ENCODE results near the gene ST7L. TPM values are rescaled to one million over a fixed set of nuclear protein-coding genes. Genes with fewer than 3 reads are reported as not detected.

ST7L gene
- total RNA-seq, 4 donors from 2014 or later = 18.2 to 34.1 (median 19.9) TPM

DNA sequence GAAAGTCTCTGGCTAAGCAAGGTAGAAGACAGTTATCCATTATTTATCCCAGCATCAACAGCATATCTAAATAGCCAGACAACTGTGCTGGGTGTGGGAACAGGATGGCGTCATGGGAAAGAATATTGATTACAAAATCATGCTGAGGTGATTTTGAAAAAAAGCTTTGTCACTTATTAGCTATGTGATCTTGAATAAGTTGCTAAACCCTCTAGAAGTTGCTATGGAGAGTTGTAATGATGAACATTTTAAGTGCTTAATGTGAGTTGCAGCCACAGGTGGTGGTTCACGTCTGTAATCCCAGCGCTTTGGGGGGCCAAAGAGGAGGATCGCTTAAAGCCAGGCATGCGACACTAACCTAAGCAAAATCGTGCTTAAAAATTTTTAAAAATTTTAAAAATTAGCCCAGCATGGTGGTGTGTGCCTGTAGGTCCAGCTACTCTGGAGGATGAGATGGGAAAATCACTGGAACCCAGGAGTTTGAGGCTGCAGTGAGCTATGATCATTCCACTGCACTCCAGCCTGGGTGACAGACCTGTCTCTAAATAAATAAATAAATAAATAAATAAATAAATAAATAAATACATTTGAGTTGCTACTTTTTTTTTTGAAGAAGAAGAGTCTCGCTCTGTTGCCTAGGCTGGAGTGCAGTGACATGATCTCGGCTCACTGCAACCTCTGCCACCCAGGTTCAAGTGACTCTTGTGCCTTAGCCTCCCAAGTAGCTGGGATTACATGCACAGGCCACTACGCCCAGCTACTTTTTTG, 76.6 kb downstream of the ST7L start:
- 86 to 92% methylated on average over 9 of the region's 9 CpGs for WGBS, 2 donors (ENCODE audit: low coverage in 1 of 2)
- ATAC-seq = no peak
- H3K4me1 ChIP-seq = peaks cover 0 to 15% (median 0%) of the 10 kb centered on the region in 3 donors
- no peaks in the 10 kb centered on the region for H3K9me3 ChIP-seq
- TF ChIP-seq EP300 (IDR thresholded peaks at IDR 0.05) (no peak), POLR2AphosphoS5 (IDR thresholded peaks at IDR 0.05) (no peak), POLR2A (IDR thresholded peaks at IDR 0.05) (no peak)
- peaks cover 0 to 63% of the 10 kb centered on the region in 2 donors for H3K36me3 ChIP-seq
- no peaks in the 10 kb centered on the region for H3K27me3 ChIP-seq
- no peak overlapping the region for H3K27ac ChIP-seq
- no peak overlapping the region for H3K4me3 ChIP-seq

DNA sequence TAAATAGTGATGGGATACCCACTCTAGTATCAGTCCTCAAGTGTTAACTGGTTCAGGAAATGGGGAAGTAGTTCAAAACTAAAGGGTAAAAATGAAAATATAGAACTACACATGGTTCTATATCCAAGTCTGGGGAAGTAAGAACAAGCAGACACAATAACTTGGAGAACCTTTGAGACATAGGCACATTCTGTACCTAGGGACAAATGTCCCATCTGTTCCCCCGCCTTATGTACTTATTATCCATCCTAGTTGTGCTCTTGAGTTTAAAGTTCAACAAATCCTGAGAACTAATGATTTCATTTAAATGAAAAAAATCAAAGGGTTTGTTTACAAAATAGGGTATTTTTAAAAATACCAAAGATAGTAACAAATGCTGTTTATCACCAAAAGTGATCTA, 77.6 kb downstream of the ST7L start:
- no peak overlapping the region for H3K27ac ChIP-seq
- WGBS, 2 donors (ENCODE audit: low coverage in 1 of 2) = 32 to 100% methylated on average over 1 of the region's 1 CpG
- TF ChIP-seq POLR2A (IDR thresholded peaks at IDR 0.05) = no peak
- TF ChIP-seq, protein P1, sequence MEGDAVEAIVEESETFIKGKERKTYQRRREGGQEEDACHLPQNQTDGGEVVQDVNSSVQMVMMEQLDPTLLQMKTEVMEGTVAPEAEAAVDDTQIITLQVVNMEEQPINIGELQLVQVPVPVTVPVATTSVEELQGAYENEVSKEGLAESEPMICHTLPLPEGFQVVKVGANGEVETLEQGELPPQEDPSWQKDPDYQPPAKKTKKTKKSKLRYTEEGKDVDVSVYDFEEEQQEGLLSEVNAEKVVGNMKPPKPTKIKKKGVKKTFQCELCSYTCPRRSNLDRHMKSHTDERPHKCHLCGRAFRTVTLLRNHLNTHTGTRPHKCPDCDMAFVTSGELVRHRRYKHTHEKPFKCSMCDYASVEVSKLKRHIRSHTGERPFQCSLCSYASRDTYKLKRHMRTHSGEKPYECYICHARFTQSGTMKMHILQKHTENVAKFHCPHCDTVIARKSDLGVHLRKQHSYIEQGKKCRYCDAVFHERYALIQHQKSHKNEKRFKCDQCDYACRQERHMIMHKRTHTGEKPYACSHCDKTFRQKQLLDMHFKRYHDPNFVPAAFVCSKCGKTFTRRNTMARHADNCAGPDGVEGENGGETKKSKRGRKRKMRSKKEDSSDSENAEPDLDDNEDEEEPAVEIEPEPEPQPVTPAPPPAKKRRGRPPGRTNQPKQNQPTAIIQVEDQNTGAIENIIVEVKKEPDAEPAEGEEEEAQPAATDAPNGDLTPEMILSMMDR (IDR thresholded peaks at IDR 0.05) = no peak
- no peak for TF ChIP-seq EP300 (IDR thresholded peaks at IDR 0.05)
- TF ChIP-seq POLR2AphosphoS5 (IDR thresholded peaks at IDR 0.05) = no peak
- H3K27me3 ChIP-seq = no peaks in the 10 kb centered on the region
- peaks cover 0 to 60% of the 10 kb centered on the region in 2 donors for H3K36me3 ChIP-seq
- no peak for ATAC-seq
- H3K9me3 ChIP-seq = no peaks in the 10 kb centered on the region
- H3K4me1 ChIP-seq = peaks cover 0 to 15% (median 0%) of the 10 kb centered on the region in 3 donors
- no peak overlapping the region for H3K4me3 ChIP-seq

DNA sequence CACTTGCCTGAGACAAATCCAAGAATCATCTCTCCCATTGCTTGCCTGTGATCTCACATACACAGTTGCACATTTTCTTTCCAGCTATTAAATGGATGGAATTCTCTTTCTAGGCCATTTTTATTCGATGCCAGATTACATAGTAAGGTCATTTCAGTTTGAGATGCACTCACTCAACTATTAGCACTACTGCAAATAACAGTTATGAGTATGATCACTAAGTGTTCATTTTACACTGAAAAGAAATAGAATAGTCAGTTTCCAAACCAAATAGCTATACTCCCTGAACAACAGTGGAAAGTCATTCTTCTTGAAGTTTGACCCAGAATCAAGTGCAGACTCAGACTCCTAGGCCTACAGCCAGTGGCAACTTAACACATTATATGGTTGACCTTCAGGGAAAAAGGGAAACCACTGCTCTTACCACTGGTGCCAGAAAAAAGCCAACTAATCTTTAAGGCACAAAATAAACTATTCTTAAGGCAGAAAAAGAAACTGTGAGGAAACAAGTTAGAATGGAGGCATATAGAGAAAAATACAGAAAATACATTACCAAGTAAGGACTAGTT, 78.6 kb downstream of the ST7L start:
- no peaks in the 10 kb centered on the region for H3K27me3 ChIP-seq
- H3K4me1 ChIP-seq = peaks cover 0 to 11% (median 0%) of the 10 kb centered on the region in 3 donors
- no peak for ATAC-seq
- TF ChIP-seq EP300 (IDR thresholded peaks at IDR 0.05) = no peak
- no peak for TF ChIP-seq POLR2AphosphoS5 (IDR thresholded peaks at IDR 0.05)
- TF ChIP-seq, protein P1 (IDR thresholded peaks at IDR 0.05) = no peak
- no peak for TF ChIP-seq POLR2A (IDR thresholded peaks at IDR 0.05)
- peaks cover 0 to 54% of the 10 kb centered on the region in 2 donors for H3K36me3 ChIP-seq
- H3K27ac ChIP-seq = no peak overlapping the region
- H3K9me3 ChIP-seq = no peaks in the 10 kb centered on the region
- WGBS, 2 donors (ENCODE audit: low coverage in 1 of 2) = 63% methylated on average over 1 of the region's 1 CpG; no CpG with 5 or more reads in 1 of the 2 donors
- no peak overlapping the region for H3K4me3 ChIP-seq

DNA sequence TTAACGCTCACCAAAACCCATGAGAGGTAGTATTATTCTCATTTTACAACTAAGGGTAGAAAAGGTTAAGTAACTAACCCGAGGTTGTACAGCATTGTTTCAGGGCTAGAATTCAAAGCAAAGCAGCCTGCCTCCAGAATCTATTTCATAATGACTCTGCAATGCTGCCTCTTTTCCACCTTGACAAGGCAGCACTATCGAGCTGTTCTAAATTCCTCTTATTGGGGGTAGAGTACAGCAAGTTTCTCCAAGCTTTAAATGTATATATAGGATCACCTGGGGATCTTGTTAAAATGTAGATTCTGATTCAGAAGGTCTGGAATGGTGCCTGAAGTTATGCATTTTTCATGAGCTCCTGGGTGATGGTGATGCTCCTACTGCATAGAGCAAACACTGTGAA, 80.1 kb downstream of the ST7L start:
- Histone ChIP-seq H3K27me3 (no peaks in the 10 kb centered on the region), H3K36me3 (peaks cover 0 to 68% of the 10 kb centered on the region in 2 donors)

DNA sequence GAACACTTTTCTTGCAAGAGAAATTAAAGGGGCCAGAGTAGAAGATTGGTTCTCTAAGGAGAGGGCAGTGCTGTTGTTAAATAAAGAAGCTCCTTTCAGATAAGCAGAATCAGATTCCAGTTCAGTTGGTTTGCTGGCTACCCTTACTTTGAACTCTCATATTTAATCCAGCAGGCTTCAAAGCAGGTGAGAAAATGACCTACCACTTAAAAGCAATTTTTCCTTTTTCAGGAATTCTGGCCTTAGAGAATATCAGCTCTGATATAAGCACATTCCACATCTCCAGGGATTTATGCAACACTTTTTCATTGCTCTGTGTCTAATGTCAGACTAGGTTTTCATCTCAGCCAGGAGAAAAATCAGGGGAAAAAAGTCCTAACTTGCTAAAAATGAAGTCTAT, 81.5 kb downstream of the ST7L start:
- TF ChIP-seq, protein P1 (IDR thresholded peaks at IDR 0.05) = no peak
- TF ChIP-seq EP300 (IDR thresholded peaks at IDR 0.05) = no peak
- no peak for TF ChIP-seq POLR2A (IDR thresholded peaks at IDR 0.05)
- no peak for TF ChIP-seq POLR2AphosphoS5 (IDR thresholded peaks at IDR 0.05)
- no peak for ATAC-seq
- Histone ChIP-seq H3K36me3 (peaks cover 0 to 75% of the 10 kb centered on the region in 2 donors), H3K4me3 (no peak overlapping the region), H3K27me3 (no peaks in the 10 kb centered on the region), H3K4me1 (no peaks in the 10 kb centered on the region), H3K9me3 (no peaks in the 10 kb centered on the region), H3K27ac (no peak overlapping the region)

More for the DNA sequence above, 80.1 kb downstream of the ST7L start:
- TF ChIP-seq POLR2AphosphoS5 (IDR thresholded peaks at IDR 0.05) (no peak), POLR2A (IDR thresholded peaks at IDR 0.05) (no peak), EP300 (IDR thresholded peaks at IDR 0.05) (no peak)
- TF ChIP-seq, protein P1 (IDR thresholded peaks at IDR 0.05) = no peak
- no peak overlapping the region for H3K27ac ChIP-seq
- H3K9me3 ChIP-seq = no peaks in the 10 kb centered on the region
- WGBS, 2 donors (ENCODE audit: low coverage in 1 of 2) = 79 to 88% methylated on average over 3 of the region's 3 CpGs
- no peak overlapping the region for H3K4me3 ChIP-seq
- H3K4me1 ChIP-seq = no peaks in the 10 kb centered on the region
- no peak for ATAC-seq
